ENCODE results near the gene CD93. TPM values are rescaled to one million over a fixed set of nuclear protein-coding genes. Genes with fewer than 3 reads are reported as not detected.

Gene CD93
- total RNA-seq, 1 donor from 2014 or later: 5.0 TPM

- intact Hi-C loops (cut with micrococcal nuclease): no loop called here
Observed at GRCh38 chr20:23120936-23121750, 35.0 kb upstream of the CD93 start.

GRCh38 chr20:23120261-23120660 is 34.1 kb upstream of the CD93 start:
- intact Hi-C loops (cut with micrococcal nuclease): no loop called here

GRCh38 chr20:23119456-23120216 is 33.5 kb upstream of the CD93 start:
- intact Hi-C loops (cut with micrococcal nuclease): no loop called here

GRCh38 chr20:23118766-23119165 is 32.6 kb upstream of the CD93 start:
- intact Hi-C loops (cut with micrococcal nuclease): no loop called here

GRCh38 chr20:23118144-23118543 is 32.0 kb upstream of the CD93 start:
- intact Hi-C loops (cut with micrococcal nuclease): no loop called here

- intact Hi-C loops (cut with micrococcal nuclease): no loop called here
Observed at GRCh38 chr20:23117738-23118137, 31.6 kb upstream of the CD93 start.

GRCh38 chr20:23116311-23117089 is 30.4 kb upstream of the CD93 start:
- intact Hi-C loops (cut with micrococcal nuclease): no loop called here

- intact Hi-C loops (cut with micrococcal nuclease): no loop called here
Observed at GRCh38 chr20:23115822-23116221, 29.7 kb upstream of the CD93 start.

- intact Hi-C loops (cut with micrococcal nuclease): no loop called here
Observed at GRCh38 chr20:23114448-23115082, 28.4 kb upstream of the CD93 start.

- intact Hi-C loops (cut with micrococcal nuclease): no loop called here
Observed at GRCh38 chr20:23114018-23114417, 27.9 kb upstream of the CD93 start.

GRCh38 chr20:23112595-23112994 is 26.5 kb upstream of the CD93 start:
- intact Hi-C loops (cut with micrococcal nuclease): no loop called here

GRCh38 chr20:23111944-23112342 is 25.8 kb upstream of the CD93 start:
- intact Hi-C loops (cut with micrococcal nuclease): no loop called here

GRCh38 chr20:23111307-23111943 is 25.3 kb upstream of the CD93 start:
- intact Hi-C loops (cut with micrococcal nuclease): no loop called here

GRCh38 chr20:23108871-23109270 is 22.7 kb upstream of the CD93 start:
- intact Hi-C loops (cut with micrococcal nuclease): no loop called here

GRCh38 chr20:23107466-23107865 is 21.3 kb upstream of the CD93 start:
- intact Hi-C loops (cut with micrococcal nuclease): no loop called here

- intact Hi-C loops (cut with micrococcal nuclease): no loop called here
Observed at GRCh38 chr20:23106271-23106851, 20.2 kb upstream of the CD93 start.

- intact Hi-C loops (cut with micrococcal nuclease): no loop called here
Observed at GRCh38 chr20:23105193-23105592, 19.1 kb upstream of the CD93 start.

- intact Hi-C loops (cut with micrococcal nuclease): no loop called here
Observed at GRCh38 chr20:23103284-23104018, 17.3 kb upstream of the CD93 start.

- intact Hi-C loops (cut with micrococcal nuclease): no loop called here
Observed at GRCh38 chr20:23101696-23102406, 15.7 kb upstream of the CD93 start.

Measured in T-helper 2 cell treated with Interferon-gamma antibody and Interleukin-4, amounts not matched to agents 100 ng/mL and 5 ng/mL, for 36 hours (primary cell).